Hepatocyte (in vitro differentiated cells): ENCODE measurements around the gene LNPEP. TPM values are rescaled to one million over a fixed set of nuclear protein-coding genes. Genes with fewer than 3 reads are reported as not detected.

Experiments used
- DNase-seq: peaks from one replicate; pipeline ENCODE4 v3.0.0-alpha.2; 2016; ENCODE audit warnings: low spot score
- H2AFZ ChIP-seq: fragments of 200-600 bp; sonication (generic); 2 replicates; pipeline ENCODE4 v1.6.0; 2016; ENCODE audit warnings: antibody characterized with exemption, mild to moderate bottlenecking
- H3K27ac ChIP-seq: fragments of 200-600 bp; sonication (generic); 2 replicates; pipeline ENCODE4 v1.5.1; 2016; ENCODE audit warnings: mild to moderate bottlenecking
- H3K27me3 ChIP-seq: fragments of 200-600 bp; sonication (generic); 2 replicates; pipeline ENCODE4 v1.6.1; 2016
- H3K36me3 ChIP-seq: fragments of 200-600 bp; sonication (generic); replicated peaks from 2 replicates; pipeline ENCODE4 v1.5.1; 2016; ENCODE audit warnings: low read depth; ENCODE audit not compliant: insufficient read depth
- H3K4me1 ChIP-seq: fragments of 200-600 bp; sonication (generic); 2 replicates; pipeline ENCODE4 v1.5.1; 2016; ENCODE audit warnings: mild to moderate bottlenecking, moderate library complexity; ENCODE audit not compliant: insufficient read depth
- H3K4me2 ChIP-seq: fragments of 200-600 bp; sonication (generic); 2 replicates; pipeline ENCODE4 v1.6.0; 2016
- H3K4me3 ChIP-seq: fragments of 200-600 bp; sonication (generic); 2 replicates; pipeline ENCODE4 v1.5.1; 2016; ENCODE audit warnings: mild to moderate bottlenecking
- H3K79me2 ChIP-seq: fragments of 200-600 bp; sonication (generic); 2 replicates; pipeline ENCODE4 v1.6.0; 2017; ENCODE audit warnings: mild to moderate bottlenecking
- H3K9me2 ChIP-seq: fragments of 200-600 bp; sonication (generic); replicated peaks from 2 replicates; pipeline ENCODE4 v1.6.0; 2017; ENCODE audit warnings: mild to moderate bottlenecking; ENCODE audit not compliant: insufficient read depth
- H3K9me3 ChIP-seq: fragments of 200-600 bp; sonication (generic); 2 replicates; pipeline ENCODE4 v1.5.1; 2016; ENCODE audit warnings: low read depth, mild to moderate bottlenecking
- H4K20me1 ChIP-seq: fragments of 200-600 bp; sonication (generic); 2 replicates; pipeline ENCODE4 v1.6.0; 2016; ENCODE audit warnings: mild to moderate bottlenecking; ENCODE audit not compliant: insufficient read depth, poor library complexity, severe bottlenecking
- CTCF ChIP-seq: fragments of 200-600 bp; sonication (generic); IDR thresholded peaks from 2 replicates; pipeline ENCODE4 v1.5.1; 2016; ENCODE audit warnings: antibody characterized with exemption, mild to moderate bottlenecking; ENCODE audit not compliant: poor library complexity
- EZH2 ChIP-seq: fragments of 200-600 bp; sonication (generic); IDR thresholded peaks from 2 replicates; pipeline ENCODE4 v1.6.1; 2016; ENCODE audit warnings: antibody characterized with exemption, mild to moderate bottlenecking, borderline replicate concordance
- EZH2phosphoT487 ChIP-seq: fragments of 200-600 bp; sonication (generic); IDR thresholded peaks from one replicate; pipeline ENCODE4 v1.6.1; 2018; ENCODE audit warnings: antibody characterized with exemption, mild to moderate bottlenecking, low read depth, moderate library complexity; ENCODE audit not compliant: unreplicated experiment, severe bottlenecking
- WGBS: methylation state at CpG from one replicate; pipeline ENCODE4 v1.1.6; 2016; ENCODE audit warnings: low lambda C conversion rate; ENCODE audit errors: missing lambda C conversion rate; 5-methylcytosine and 5-hydroxymethylcytosine counted together
- polyA plus RNA-seq: library from polyadenylated mRNA; unstranded; fragments of >200 nt; fragmentation: Nextera tagmentation; extraction: Ambion mirVana; gene quantifications from 2 replicates; pipeline ENCODE4 v1.2.1, GENCODE V29; 2016
- total RNA-seq: library from RNA; depleted of rRNA; stranded (reverse); fragments of >200 nt; gene quantifications from 2 replicates; pipeline ENCODE4 v1.2.3, GENCODE V29; 2014

LNPEP gene
- total and polyA plus RNA-seq, 2 experiments from 2014 or later, result 4.9 to 32.6 TPM

GRCh38 chr5:96962540-96962991 lies 26.7 kb downstream of the LNPEP start:
- no peaks in the 10 kb centered on the region for H3K36me3 ChIP-seq
- H3K4me2 ChIP-seq, result peak overlapping the region; percentile 37
- peaks cover 87% of the 10 kb centered on the region for H3K79me2 ChIP-seq
- 56% methylated on average over 4 of the region's 4 CpGs for WGBS
- H3K4me3 ChIP-seq, result no peak overlapping the region
- peak overlapping the region; percentile 43 for H3K27ac ChIP-seq
- TF ChIP-seq CTCF (no peak), EZH2 (no peak), EZH2phosphoT487 (no peak)
- no peak for DNase-seq
- no peaks in the 10 kb centered on the region for H3K9me3 ChIP-seq
- H3K27me3 ChIP-seq, result no peaks in the 10 kb centered on the region
- H3K9me2 ChIP-seq, result no peaks in the 10 kb centered on the region
- H3K4me1 ChIP-seq, result peaks cover 5% of the 10 kb centered on the region
- H4K20me1 ChIP-seq, result no peaks in the 10 kb centered on the region
- no peak overlapping the region for H2AFZ ChIP-seq

GRCh38 chr5:96963267-96963666 lies 27.4 kb downstream of the LNPEP start:
- WGBS, result 50% methylated on average over 3 of the region's 3 CpGs
- Histone ChIP-seq H3K27ac (peak overlapping the region; percentile 43), H4K20me1 (no peaks in the 10 kb centered on the region), H3K4me2 (no peak overlapping the region), H3K9me2 (no peaks in the 10 kb centered on the region), H3K27me3 (no peaks in the 10 kb centered on the region), H3K4me1 (peaks cover 6% of the 10 kb centered on the region), H3K36me3 (no peaks in the 10 kb centered on the region), H2AFZ (no peak overlapping the region), H3K79me2 (peaks cover 84% of the 10 kb centered on the region), H3K4me3 (no peak overlapping the region), H3K9me3 (no peaks in the 10 kb centered on the region)
- DNase-seq, result peak; percentile 27
- no peak for TF ChIP-seq EZH2phosphoT487
- no peak for TF ChIP-seq CTCF
- no peak for TF ChIP-seq EZH2

- 90% methylated on average over 4 of the region's 4 CpGs for WGBS
- Histone ChIP-seq H3K79me2 (peaks cover 84% of the 10 kb centered on the region), H3K27me3 (no peaks in the 10 kb centered on the region), H3K4me2 (no peak overlapping the region), H3K9me2 (no peaks in the 10 kb centered on the region), H3K36me3 (no peaks in the 10 kb centered on the region), H4K20me1 (no peaks in the 10 kb centered on the region), H3K4me1 (peaks cover 17% of the 10 kb centered on the region), H3K4me3 (no peak overlapping the region), H3K9me3 (no peaks in the 10 kb centered on the region), H2AFZ (no peak overlapping the region), H3K27ac (no peak overlapping the region)
- TF ChIP-seq EZH2 (no peak), EZH2phosphoT487 (no peak), CTCF (no peak)
- no peak for DNase-seq
Measured at GRCh38 chr5:96966801-96967200, 30.9 kb downstream of the LNPEP start.

- Histone ChIP-seq H3K27me3 (no peaks in the 10 kb centered on the region), H2AFZ (no peak overlapping the region), H3K4me1 (peaks cover 17% of the 10 kb centered on the region), H3K9me3 (no peaks in the 10 kb centered on the region), H3K4me3 (no peak overlapping the region), H3K36me3 (no peaks in the 10 kb centered on the region), H4K20me1 (no peaks in the 10 kb centered on the region), H3K27ac (peak overlapping the region; percentile 17), H3K9me2 (no peaks in the 10 kb centered on the region), H3K4me2 (no peak overlapping the region), H3K79me2 (peaks cover 86% of the 10 kb centered on the region)
- TF ChIP-seq EZH2, result no peak
- no peak for TF ChIP-seq EZH2phosphoT487
- no peak for TF ChIP-seq CTCF
- 100% methylated on average over 1 of the region's 1 CpG for WGBS
- DNase-seq, result no peak
Measured at GRCh38 chr5:96967400-96967799, 31.5 kb downstream of the LNPEP start.
